Keratinocyte (primary cell): Measurements from ENCODE around the gene EMX1. TPM values are rescaled to one million over a fixed set of nuclear protein-coding genes. Genes with fewer than 3 reads are reported as not detected.

Source experiments
- DNase-seq: peaks from one replicate; pipeline ENCODE4 v3.0.0-alpha.2; 2011; ENCODE audit warnings: low read depth, missing footprints, low spot score
- FAIRE-seq: peaks from 2 replicates; lab custom pipeline; 2011; peaks lifted over from hg19 to GRCh38; lab: Jason Lieb, UNC
- H2AFZ ChIP-seq: 2 replicates; pipeline ENCODE4 v1.6.0; 2012; ENCODE audit warnings: low read length, control low read depth, inconsistent platforms; ENCODE audit not compliant: control insufficient read depth
- H3K27ac ChIP-seq: 2 replicates; pipeline ENCODE4 v1.5.1; 2011; ENCODE audit warnings: low read length; ENCODE audit not compliant: control insufficient read depth, insufficient read depth
- H3K27me3 ChIP-seq: 3 replicates; pipeline ENCODE4 v1.6.0; 2011; ENCODE audit warnings: low read length; ENCODE audit not compliant: control insufficient read depth, insufficient read depth; ENCODE audit errors: extremely low read depth
- H3K36me3 ChIP-seq, 2 experiments: 2 replicates in 1 of 2; 3 replicates in 1 of 2; pipeline ENCODE4 v1.5.1; 2011; ENCODE audit warnings: low read length in 2 of 2, mild to moderate bottlenecking in 1 of 2; ENCODE audit not compliant: control insufficient read depth in 2 of 2, insufficient read depth in 2 of 2; ENCODE audit errors: extremely low read depth in 1 of 2
- H3K4me1 ChIP-seq: 3 replicates; pipeline ENCODE4 v1.5.1; 2011; ENCODE audit warnings: low read length; ENCODE audit not compliant: control insufficient read depth, insufficient read depth; ENCODE audit errors: extremely low read depth
- H3K4me2 ChIP-seq: 3 replicates; pipeline ENCODE4 v1.6.0; 2011; ENCODE audit warnings: low read depth, low read length; ENCODE audit not compliant: control insufficient read depth, insufficient read depth; ENCODE audit errors: extremely low read depth
- H3K4me3 ChIP-seq, 3 experiments: fragments of 200-600 bp in 1 of 3; sonication (generic) in 1 of 3; 2 replicates in 2 of 3; 3 replicates in 1 of 3; pipeline ENCODE4 v1.5.1; 2011 to 2016; ENCODE audit warnings: low read length in 3 of 3, mild to moderate bottlenecking in 3 of 3, control low read depth in 2 of 3, inconsistent platforms in 1 of 3, low read depth in 1 of 3, mixed read lengths in 1 of 3, mixed run types in 1 of 3, moderate library complexity in 1 of 3; ENCODE audit not compliant: control insufficient read depth in 2 of 3, insufficient read depth in 2 of 3; ENCODE audit errors: extremely low read depth in 1 of 3
- H3K79me2 ChIP-seq: 2 replicates; pipeline ENCODE4 v1.6.0; 2012; ENCODE audit warnings: low read length; ENCODE audit not compliant: control insufficient read depth, insufficient read depth
- H3K9ac ChIP-seq: 3 replicates; pipeline ENCODE4 v1.6.0; 2011; ENCODE audit warnings: low read length; ENCODE audit not compliant: control insufficient read depth, insufficient read depth; ENCODE audit errors: extremely low read depth
- H3K9me1 ChIP-seq: 3 replicates; pipeline ENCODE4 v1.6.0; 2011; ENCODE audit warnings: low read length; ENCODE audit not compliant: control insufficient read depth, insufficient read depth; ENCODE audit errors: extremely low read depth
- H3K9me3 ChIP-seq: 2 replicates; pipeline ENCODE4 v1.5.1; 2012; ENCODE audit warnings: low read depth, low read length; ENCODE audit not compliant: control insufficient read depth
- H4K20me1 ChIP-seq: 3 replicates; pipeline ENCODE4 v1.6.0; 2011; ENCODE audit warnings: low read length; ENCODE audit not compliant: control insufficient read depth, insufficient read depth; ENCODE audit errors: extremely low read depth
- EZH2 ChIP-seq: IDR thresholded peaks from one replicate; pipeline ENCODE4 v1.6.1; 2012; ENCODE audit warnings: inconsistent platforms, mild to moderate bottlenecking, low read length, moderate library complexity
- dilution Hi-C: fragments of 300-500 bp; cut with MboI; formaldehyde crosslinking; loops from one replicate; pipeline ENCODE4 v1.7.0; 2020; ENCODE audit warnings: low sequenced_read_pairs; ENCODE audit not compliant: extremely low pct_ligation_motif_present
- polyA plus RNA-seq, 5 experiments: library from polyadenylated mRNA; depleted of rRNA in 3 of 5; stranded (reverse) in 3 of 5; stranded (forward) in 1 of 5; unstranded in 1 of 5; fragments of >200 nt; gene quantifications; 1 replicate in 1 of 5; 2 replicates in 3 of 5; 3 replicates in 1 of 5; pipeline versions ENCODE4 v1.2.1 to v1.2.3, GENCODE V29; 2011 to 2012; ENCODE audit warnings: missing spikeins in 2 of 5, low read depth in 1 of 5, low replicate concordance in 1 of 5
- TF ChIP-seq, protein P1 (sequence below), 3 experiments: IDR thresholded peaks in 1 of 3; conservative IDR thresholded peaks in 1 of 3; optimal IDR thresholded peaks in 1 of 3; 2 replicates in 2 of 3; 3 replicates in 1 of 3; pipeline versions ENCODE3 to v1.5.1; 2011; ENCODE audit warnings: low read length in 3 of 3, mild to moderate bottlenecking in 3 of 3, moderate library complexity in 2 of 3, control low read depth in 1 of 3, inconsistent platforms in 1 of 3; ENCODE audit not compliant: insufficient read depth in 2 of 3; ENCODE audit errors: extremely low read depth in 1 of 3

The EMX1 gene
- polyA plus RNA-seq, 1 donor (not counting 4 experiments of a cell fraction or from before 2014, with no cell fraction given), result not detected

GRCh38 chr2:72917877-72918553, 696 bp downstream of the EMX1 start:
- Histone ChIP-seq H3K36me3 (no peaks in the 10 kb centered on the region), H4K20me1 (peaks cover 16% of the 10 kb centered on the region), H3K4me3 (no peak overlapping the region), H3K4me2 (peak overlapping the region; percentile 41), H3K9me1 (no peaks in the 10 kb centered on the region), H3K27me3 (peaks cover 95% of the 10 kb centered on the region), H3K79me2 (no peaks in the 10 kb centered on the region), H3K4me1 (peaks cover 26% of the 10 kb centered on the region), H3K9ac (no peak overlapping the region), H2AFZ (no peak overlapping the region), H3K9me3 (no peaks in the 10 kb centered on the region), H3K27ac (no peak overlapping the region)
- TF ChIP-seq, protein P1, sequence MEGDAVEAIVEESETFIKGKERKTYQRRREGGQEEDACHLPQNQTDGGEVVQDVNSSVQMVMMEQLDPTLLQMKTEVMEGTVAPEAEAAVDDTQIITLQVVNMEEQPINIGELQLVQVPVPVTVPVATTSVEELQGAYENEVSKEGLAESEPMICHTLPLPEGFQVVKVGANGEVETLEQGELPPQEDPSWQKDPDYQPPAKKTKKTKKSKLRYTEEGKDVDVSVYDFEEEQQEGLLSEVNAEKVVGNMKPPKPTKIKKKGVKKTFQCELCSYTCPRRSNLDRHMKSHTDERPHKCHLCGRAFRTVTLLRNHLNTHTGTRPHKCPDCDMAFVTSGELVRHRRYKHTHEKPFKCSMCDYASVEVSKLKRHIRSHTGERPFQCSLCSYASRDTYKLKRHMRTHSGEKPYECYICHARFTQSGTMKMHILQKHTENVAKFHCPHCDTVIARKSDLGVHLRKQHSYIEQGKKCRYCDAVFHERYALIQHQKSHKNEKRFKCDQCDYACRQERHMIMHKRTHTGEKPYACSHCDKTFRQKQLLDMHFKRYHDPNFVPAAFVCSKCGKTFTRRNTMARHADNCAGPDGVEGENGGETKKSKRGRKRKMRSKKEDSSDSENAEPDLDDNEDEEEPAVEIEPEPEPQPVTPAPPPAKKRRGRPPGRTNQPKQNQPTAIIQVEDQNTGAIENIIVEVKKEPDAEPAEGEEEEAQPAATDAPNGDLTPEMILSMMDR (optimal IDR thresholded peaks at IDR 0.05 in 1 of 3, IDR thresholded peaks at IDR 0.05 in 1 of 3, conservative IDR thresholded peaks at IDR 0.05 in 1 of 3; ENCODE audit: extremely low read depth in 1 of 3, insufficient read depth in 2 of 3, low read length in 3 of 3), result no peak
- TF ChIP-seq EZH2, result no peak
- FAIRE-seq (no peak), DNase-seq (no peak)
- dilution Hi-C loops, result no loop called here

DNA sequence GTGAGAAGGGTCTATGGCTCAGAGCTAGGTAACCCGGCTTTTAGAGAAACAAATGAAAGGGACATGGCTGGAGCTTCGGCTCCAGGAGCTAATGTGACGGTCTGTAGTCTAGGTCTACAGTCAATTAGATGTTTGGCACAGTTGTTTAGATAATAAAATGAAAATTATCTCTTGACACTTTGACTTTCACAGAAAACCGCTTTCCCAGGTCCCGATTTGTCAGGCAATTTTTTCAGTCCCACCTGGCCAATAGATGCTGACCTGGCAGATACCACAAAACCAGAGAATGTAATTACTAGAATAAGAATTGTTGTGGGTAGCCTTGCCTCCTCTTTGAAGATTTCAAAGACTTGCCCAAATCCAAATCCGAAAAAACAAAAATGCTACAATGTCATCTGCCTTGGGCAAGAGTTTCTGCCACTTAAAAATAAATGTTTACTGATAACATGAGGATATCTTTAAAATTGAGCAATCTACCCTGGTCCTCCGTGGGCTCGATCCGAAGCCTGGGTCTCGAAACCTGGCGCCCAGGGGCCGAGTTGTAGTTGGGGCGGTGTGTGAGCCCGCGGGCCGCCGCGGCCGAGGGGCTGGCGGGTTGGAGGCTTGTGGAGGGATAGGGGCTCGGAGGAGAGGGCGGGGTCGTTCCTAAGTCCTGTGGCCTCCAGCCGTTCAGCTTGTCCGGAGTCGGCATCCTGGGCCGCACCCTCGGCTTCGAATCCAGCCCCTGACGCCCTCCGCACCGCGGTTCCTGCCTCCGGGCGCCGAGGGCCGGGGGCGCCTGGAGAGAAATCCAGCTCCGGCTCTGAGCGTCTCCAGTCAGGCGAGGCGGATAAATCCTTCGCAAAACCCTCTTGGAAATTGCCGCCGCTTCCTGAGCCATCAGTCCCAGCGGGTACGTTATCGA, 2.3 kb downstream of the EMX1 start:
- Histone ChIP-seq H3K27ac (no peak overlapping the region), H3K9me1 (no peaks in the 10 kb centered on the region), H3K4me2 (peak overlapping the region; percentile 54), H3K9ac (no peak overlapping the region), H3K36me3 (no peaks in the 10 kb centered on the region), H2AFZ (no peak overlapping the region), H3K27me3 (peaks cover 95% of the 10 kb centered on the region), H3K79me2 (no peaks in the 10 kb centered on the region), H3K4me1 (peaks cover 29% of the 10 kb centered on the region), H3K9me3 (no peaks in the 10 kb centered on the region), H4K20me1 (peaks cover 20% of the 10 kb centered on the region), H3K4me3 (peak overlapping the region in 1 of 3 experiments; percentile 33)
- dilution Hi-C loops, result no loop called here
- TF ChIP-seq EZH2, result no peak
- TF ChIP-seq, protein P1 (optimal IDR thresholded peaks at IDR 0.05 in 1 of 3, IDR thresholded peaks at IDR 0.05 in 1 of 3, conservative IDR thresholded peaks at IDR 0.05 in 1 of 3; ENCODE audit: extremely low read depth in 1 of 3, insufficient read depth in 2 of 3, low read length in 3 of 3), result no peak
- no peak for DNase-seq
- FAIRE-seq, result no peak
